Chondrocyte (in vitro differentiated cells): Measurements from ENCODE around the gene SGCE. TPM values are rescaled to one million over a fixed set of nuclear protein-coding genes. Genes with fewer than 3 reads are reported as not detected.

Experiments
- DNase-seq: peaks from one replicate; pipeline ENCODE4 v3.0.0; 2021; ENCODE audit warnings: mixed read lengths, low spot score
- H3K27ac Mint-ChIP-seq: one replicate; pipeline ENCODE4 v1.8.0; 2021; ENCODE audit warnings: mild to moderate bottlenecking, moderate library complexity, mixed read lengths; ENCODE audit not compliant: unreplicated experiment
- H3K27me3 Mint-ChIP-seq: 2 replicates; pipeline ENCODE4 v1.8.0; 2021; ENCODE audit warnings: low read depth, mixed read lengths
- H3K36me3 Mint-ChIP-seq: 2 replicates; pipeline ENCODE4 v1.8.0; 2021; ENCODE audit warnings: low read depth, mixed read lengths
- H3K4me1 Mint-ChIP-seq: 2 replicates; pipeline ENCODE4 v1.8.0; 2021; ENCODE audit warnings: low read depth, mild to moderate bottlenecking, mixed read lengths
- H3K4me3 Mint-ChIP-seq: one replicate; pipeline ENCODE4 v1.8.0; 2021; ENCODE audit warnings: mild to moderate bottlenecking, moderate library complexity, mixed read lengths; ENCODE audit not compliant: unreplicated experiment
- H3K9me3 Mint-ChIP-seq: 2 replicates; pipeline ENCODE4 v1.8.0; 2021; ENCODE audit warnings: low read depth, mixed read lengths
- CTCF ChIP-seq: fragments of 200-600 bp; sonication (generic); IDR thresholded peaks from 2 replicates; pipeline ENCODE4 v1.5.0; 2021; ENCODE audit warnings: antibody characterized with exemption, mild to moderate bottlenecking, moderate library complexity
- total RNA-seq: library from RNA; stranded (reverse); gene quantifications from 3 replicates; pipeline ENCODE4 v1.2.1, GENCODE V29; 2021

The SGCE gene
- total RNA-seq, 1 donor from 2014 or later: 72.3 TPM

DNA sequence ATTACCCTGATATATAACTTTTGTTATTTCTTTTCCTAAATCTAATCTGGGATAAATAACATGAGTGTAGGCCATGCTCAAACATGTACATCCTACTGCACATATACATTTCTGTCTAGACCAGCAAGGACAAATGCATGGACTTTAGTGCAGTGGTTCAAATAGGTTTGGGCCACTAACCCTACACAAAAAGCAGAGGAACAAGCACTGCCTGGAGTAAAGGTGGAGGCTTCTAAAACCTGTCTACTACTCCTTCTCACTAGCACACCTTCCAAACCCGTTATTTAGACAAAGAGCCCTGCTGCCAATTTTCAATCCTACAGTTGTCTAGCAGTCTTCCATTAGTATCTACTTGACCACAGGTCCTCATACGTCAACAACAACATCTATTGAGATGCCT is 34.8 kb downstream of the SGCE start:
- Mint-ChIP-seq H3K9me3 (no peaks in the 10 kb centered on the region), H3K4me3 (no peak overlapping the region), H3K27ac (peak overlapping the region; percentile 94), H3K4me1 (peaks cover 14% of the 10 kb centered on the region), H3K27me3 (no peaks in the 10 kb centered on the region), H3K36me3 (peaks cover 2% of the 10 kb centered on the region)
- DNase-seq: no peak
- TF ChIP-seq CTCF: no peak

DNA sequence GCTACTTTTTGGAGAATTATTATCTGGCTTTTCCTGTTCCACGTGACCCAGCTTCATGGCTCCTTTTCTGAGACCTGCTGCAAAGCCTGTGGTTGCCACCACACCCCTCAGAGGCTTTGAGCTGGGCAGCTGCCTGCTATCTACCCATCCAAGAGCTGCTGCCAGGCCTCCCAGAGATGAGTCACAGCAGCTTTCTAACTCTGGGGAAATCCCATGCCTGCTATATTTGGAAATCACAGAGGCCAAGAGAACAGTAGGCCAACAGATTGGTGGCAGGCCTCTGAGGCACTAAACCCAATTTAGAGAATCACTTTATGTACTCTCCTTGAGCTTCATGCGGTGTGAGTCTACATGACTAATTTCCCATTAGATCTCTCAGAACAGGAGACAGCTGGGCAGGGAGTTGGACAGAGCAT is 35.2 kb downstream of the SGCE start:
- Mint-ChIP-seq H3K27ac (peak overlapping the region; percentile 94), H3K36me3 (peaks cover 4% of the 10 kb centered on the region), H3K9me3 (no peaks in the 10 kb centered on the region), H3K27me3 (no peaks in the 10 kb centered on the region), H3K4me3 (no peak overlapping the region), H3K4me1 (peaks cover 14% of the 10 kb centered on the region)
- DNase-seq: peak; percentile 85
- no peak for TF ChIP-seq CTCF

GRCh38 chr7:94618126-94618525 is 37.8 kb downstream of the SGCE start:
- H3K36me3 Mint-ChIP-seq: peaks cover 6% of the 10 kb centered on the region

DNA sequence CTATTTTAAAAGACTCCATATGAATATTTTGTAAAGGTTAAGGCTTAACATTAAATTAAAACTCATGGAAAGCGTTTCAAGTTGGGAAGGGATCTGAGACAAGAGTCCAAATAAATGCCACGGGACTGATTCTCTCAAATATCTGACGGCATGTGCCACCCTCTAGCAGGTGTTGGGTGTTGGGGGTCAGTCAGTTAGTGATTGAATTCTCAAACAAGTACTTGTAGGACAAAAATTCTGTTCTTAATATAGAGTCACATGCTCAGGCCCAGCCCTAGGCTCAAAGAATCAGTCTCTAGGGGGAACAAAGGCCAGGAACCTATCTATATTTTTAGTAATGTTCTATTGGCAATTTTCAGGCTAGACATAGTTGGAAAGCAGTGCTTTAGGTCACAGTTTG is 39.1 kb downstream of the SGCE start:
- Mint-ChIP-seq H3K27ac (no peak overlapping the region), H3K4me3 (no peak overlapping the region), H3K4me1 (peaks cover 14% of the 10 kb centered on the region), H3K27me3 (no peaks in the 10 kb centered on the region), H3K36me3 (peaks cover 6% of the 10 kb centered on the region), H3K9me3 (no peaks in the 10 kb centered on the region)
- TF ChIP-seq CTCF: no peak
- no peak for DNase-seq

More at GRCh38 chr7:94618126-94618525, 37.8 kb downstream of the SGCE start:
- H3K4me1 Mint-ChIP-seq: peaks cover 14% of the 10 kb centered on the region
- H3K4me3 Mint-ChIP-seq: no peak overlapping the region
- DNase-seq: no peak
- no peak for TF ChIP-seq CTCF
- H3K9me3 Mint-ChIP-seq: no peaks in the 10 kb centered on the region
- H3K27me3 Mint-ChIP-seq: no peaks in the 10 kb centered on the region
- no peak overlapping the region for H3K27ac Mint-ChIP-seq

GRCh38 chr7:94615666-94616065 is 40.3 kb downstream of the SGCE start:
- DNase-seq: no peak
- no peak overlapping the region for H3K27ac Mint-ChIP-seq
- H3K4me3 Mint-ChIP-seq: no peak overlapping the region
- no peaks in the 10 kb centered on the region for H3K27me3 Mint-ChIP-seq
- H3K4me1 Mint-ChIP-seq: peaks cover 2% of the 10 kb centered on the region
- H3K36me3 Mint-ChIP-seq: peaks cover 6% of the 10 kb centered on the region
- no peak for TF ChIP-seq CTCF
- H3K9me3 Mint-ChIP-seq: peaks cover 4% of the 10 kb centered on the region
